ENCODE measurements around the gene HOTAIR. TPM values are rescaled to one million over a fixed set of nuclear protein-coding genes. Genes with fewer than 3 reads are reported as not detected.
A peak's percentile ranks its signal among the peaks of the same experiment; 100 is the strongest.

HOTAIR gene
- total RNA-seq, 1 donor from 2014 or later = not detected

- H3K27me3 Mint-ChIP-seq = peaks cover 80% of the 10 kb centered on the region
- POLR2A ChIA-PET = no interaction called here
- TF ChIP-seq CTCF (IDR thresholded peaks at IDR 0.05) = no peak
- CTCF ChIA-PET = no interaction called here
- intact Hi-C loops (cut with micrococcal nuclease) = loop anchor here (2.0 to 10.0 kb wide), 3 partner anchors 14 to 266 kb away; partner anchors contain the start of genes HOTAIR and HOXC5
- DNase-seq (no peak), ATAC-seq (ENCODE audit: low read depth) (no peak)
- no peak overlapping the region for H3K4me3 Mint-ChIP-seq
- H3K9me3 Mint-ChIP-seq = peaks cover 9% of the 10 kb centered on the region
- H3K36me3 Mint-ChIP-seq (ENCODE audit: low read depth) = no peaks in the 10 kb centered on the region
- H3K27ac Mint-ChIP-seq = no peak overlapping the region
- peaks cover 26% of the 10 kb centered on the region for H3K4me1 Mint-ChIP-seq
These were observed 13.6 kb downstream of the HOTAIR start for GRCh38 chr12:53961025-53961761.

- intact Hi-C loops (cut with micrococcal nuclease) = loop anchor here (2.0 to 10.0 kb wide), 3 partner anchors 14 to 266 kb away; partner anchors contain the start of genes HOTAIR and HOXC5
- H3K4me3 Mint-ChIP-seq = peak overlapping the region; percentile 6
- peak overlapping the region; percentile 16 for H3K27ac Mint-ChIP-seq
- H3K36me3 Mint-ChIP-seq (ENCODE audit: low read depth) = no peaks in the 10 kb centered on the region
- DNase-seq = no peak
- CTCF ChIA-PET = no interaction called here
- no peak for TF ChIP-seq CTCF (IDR thresholded peaks at IDR 0.05)
- POLR2A ChIA-PET = no interaction called here
- ATAC-seq (ENCODE audit: low read depth) = no peak
- peaks cover 20% of the 10 kb centered on the region for H3K4me1 Mint-ChIP-seq
- H3K9me3 Mint-ChIP-seq = peaks cover 7% of the 10 kb centered on the region
- peaks cover 78% of the 10 kb centered on the region for H3K27me3 Mint-ChIP-seq
These were observed 14.3 kb downstream of the HOTAIR start for GRCh38 chr12:53960187-53961024.

GRCh38 chr12:53959314-53959713, 15.4 kb downstream of the HOTAIR start:
- intact Hi-C loops (cut with micrococcal nuclease) = no loop called here
- CTCF ChIA-PET = interaction anchor here (1.1 to 1.2 kb wide), 2 partner anchors 73 to 74 kb away, joined by 3 to 4 read pairs; partner anchors contain the start of gene HOXC5
- peaks cover 15% of the 10 kb centered on the region for H3K4me1 Mint-ChIP-seq

GRCh38 chr12:53958128-53958527, 16.6 kb downstream of the HOTAIR start:
- CTCF ChIA-PET = no interaction called here
- POLR2A ChIA-PET = no interaction called here
- Mint-ChIP-seq H3K4me3 (no peak overlapping the region), H3K4me1 (peaks cover 9% of the 10 kb centered on the region), H3K9me3 (peaks cover 6% of the 10 kb centered on the region), H3K27me3 (peaks cover 71% of the 10 kb centered on the region), H3K27ac (no peak overlapping the region), H3K36me3 (ENCODE audit: low read depth) (no peaks in the 10 kb centered on the region)
- no peak for TF ChIP-seq CTCF (IDR thresholded peaks at IDR 0.05)
- no peak for DNase-seq
- ATAC-seq (ENCODE audit: low read depth) = no peak
- intact Hi-C loops (cut with micrococcal nuclease) = no loop called here

More at GRCh38 chr12:53959314-53959713, 15.4 kb downstream of the HOTAIR start:
- DNase-seq = no peak
- Mint-ChIP-seq H3K36me3 (ENCODE audit: low read depth) (no peaks in the 10 kb centered on the region), H3K27ac (no peak overlapping the region), H3K9me3 (peaks cover 6% of the 10 kb centered on the region), H3K4me3 (no peak overlapping the region), H3K27me3 (peaks cover 71% of the 10 kb centered on the region)
- POLR2A ChIA-PET = no interaction called here
- no peak for TF ChIP-seq CTCF (IDR thresholded peaks at IDR 0.05)
- no peak for ATAC-seq (ENCODE audit: low read depth)

All from activated B cell treated with CpG ODN at 0.5 μM for 24 hours (primary cell).